Ovary (tissue), 3 donors: Measurements from ENCODE around the gene CHAMP1.
"Not testable (repeated sequence)": the region's sequence is repeated elsewhere in the genome, so short reads cannot be mapped to it uniquely, and the experiment has no call there.

ENCODE experiments used
- POLR2A ChIP-seq: fragments of 450-650 bp; IDR thresholded peaks from one replicate; pipeline ENCODE4 v1.6.1; 2017; ENCODE audit warnings: antibody characterized with exemption, mild to moderate bottlenecking, moderate library complexity
- TF ChIP-seq, protein P1 (sequence below), 3 donors: fragments of 450-650 bp in 2 of 3; fragments of 200-600 bp in 1 of 3; IDR thresholded peaks; one replicate each; pipeline versions ENCODE4 v1.5.1 to v1.8.0; 2016 to 2022; ENCODE audit warnings: antibody characterized with exemption in 3 of 3, mild to moderate bottlenecking in 1 of 3
- donor health status: DM: no; HTN: no; CAD: no.

DNA sequence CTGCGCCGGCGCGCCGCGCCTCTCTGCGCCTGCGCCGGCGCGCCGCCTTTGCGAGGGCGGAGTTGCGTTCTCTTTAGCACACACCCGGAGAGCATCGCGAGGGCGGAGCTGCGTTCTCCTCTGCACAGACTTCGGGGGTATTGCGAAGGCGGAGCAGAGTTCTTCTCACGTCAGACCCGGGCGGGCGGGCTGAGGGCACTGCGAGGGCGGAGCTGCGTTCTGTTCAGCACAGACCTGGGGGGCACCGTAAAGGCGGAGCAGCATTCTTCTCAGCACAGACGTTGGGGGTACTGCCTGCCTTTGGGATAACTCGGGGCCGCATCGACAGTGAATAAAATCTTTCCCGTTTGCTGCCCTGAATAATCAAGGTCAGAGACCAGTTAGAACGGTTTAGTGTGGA is 39.1 kb downstream of the CHAMP1 start:
- TF ChIP-seq, protein P1, sequence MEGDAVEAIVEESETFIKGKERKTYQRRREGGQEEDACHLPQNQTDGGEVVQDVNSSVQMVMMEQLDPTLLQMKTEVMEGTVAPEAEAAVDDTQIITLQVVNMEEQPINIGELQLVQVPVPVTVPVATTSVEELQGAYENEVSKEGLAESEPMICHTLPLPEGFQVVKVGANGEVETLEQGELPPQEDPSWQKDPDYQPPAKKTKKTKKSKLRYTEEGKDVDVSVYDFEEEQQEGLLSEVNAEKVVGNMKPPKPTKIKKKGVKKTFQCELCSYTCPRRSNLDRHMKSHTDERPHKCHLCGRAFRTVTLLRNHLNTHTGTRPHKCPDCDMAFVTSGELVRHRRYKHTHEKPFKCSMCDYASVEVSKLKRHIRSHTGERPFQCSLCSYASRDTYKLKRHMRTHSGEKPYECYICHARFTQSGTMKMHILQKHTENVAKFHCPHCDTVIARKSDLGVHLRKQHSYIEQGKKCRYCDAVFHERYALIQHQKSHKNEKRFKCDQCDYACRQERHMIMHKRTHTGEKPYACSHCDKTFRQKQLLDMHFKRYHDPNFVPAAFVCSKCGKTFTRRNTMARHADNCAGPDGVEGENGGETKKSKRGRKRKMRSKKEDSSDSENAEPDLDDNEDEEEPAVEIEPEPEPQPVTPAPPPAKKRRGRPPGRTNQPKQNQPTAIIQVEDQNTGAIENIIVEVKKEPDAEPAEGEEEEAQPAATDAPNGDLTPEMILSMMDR (IDR thresholded peaks at IDR 0.05) = not testable (repeated sequence)
- TF ChIP-seq POLR2A = not testable (repeated sequence)
